HG03159 (cell line): ENCODE data around the gene PPFIA3.

Experiments
- ATAC-seq: cut with Tn5 transposase; IDR thresholded peaks from one replicate; pipeline ENCODE4 v1.9.1; 2021; ENCODE audit warnings: mild to moderate bottlenecking, moderate library complexity; ENCODE audit not compliant: unreplicated experiment

Gene PPFIA3

GRCh38 chr19:49148784-49149651 lies 29.7 kb downstream of the PPFIA3 start:
- ATAC-seq = no peak

DNA sequence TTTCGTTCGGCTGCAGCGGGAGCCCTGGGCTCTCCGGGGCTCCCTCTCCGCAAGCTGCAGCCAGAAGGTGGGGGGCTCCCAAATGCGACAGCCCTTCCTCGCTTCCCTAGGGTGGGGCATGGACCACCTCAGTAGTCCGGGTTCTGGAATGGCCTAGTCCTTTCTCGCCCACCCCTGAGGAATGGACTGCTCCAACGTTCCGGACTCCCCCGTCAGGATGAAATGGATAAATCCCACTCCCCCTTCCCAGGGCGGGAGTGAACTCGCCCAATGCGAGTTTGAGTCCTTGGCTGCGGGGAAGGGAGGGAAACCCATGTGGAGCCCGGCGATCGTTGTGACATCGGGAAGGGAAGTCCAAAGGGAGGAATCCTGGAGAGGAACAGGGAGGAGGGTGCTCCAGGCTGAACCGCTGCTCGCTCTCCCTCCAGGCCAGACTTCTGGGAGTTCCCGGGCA lies 30.3 kb downstream of the PPFIA3 start:
- ATAC-seq = no peak

DNA sequence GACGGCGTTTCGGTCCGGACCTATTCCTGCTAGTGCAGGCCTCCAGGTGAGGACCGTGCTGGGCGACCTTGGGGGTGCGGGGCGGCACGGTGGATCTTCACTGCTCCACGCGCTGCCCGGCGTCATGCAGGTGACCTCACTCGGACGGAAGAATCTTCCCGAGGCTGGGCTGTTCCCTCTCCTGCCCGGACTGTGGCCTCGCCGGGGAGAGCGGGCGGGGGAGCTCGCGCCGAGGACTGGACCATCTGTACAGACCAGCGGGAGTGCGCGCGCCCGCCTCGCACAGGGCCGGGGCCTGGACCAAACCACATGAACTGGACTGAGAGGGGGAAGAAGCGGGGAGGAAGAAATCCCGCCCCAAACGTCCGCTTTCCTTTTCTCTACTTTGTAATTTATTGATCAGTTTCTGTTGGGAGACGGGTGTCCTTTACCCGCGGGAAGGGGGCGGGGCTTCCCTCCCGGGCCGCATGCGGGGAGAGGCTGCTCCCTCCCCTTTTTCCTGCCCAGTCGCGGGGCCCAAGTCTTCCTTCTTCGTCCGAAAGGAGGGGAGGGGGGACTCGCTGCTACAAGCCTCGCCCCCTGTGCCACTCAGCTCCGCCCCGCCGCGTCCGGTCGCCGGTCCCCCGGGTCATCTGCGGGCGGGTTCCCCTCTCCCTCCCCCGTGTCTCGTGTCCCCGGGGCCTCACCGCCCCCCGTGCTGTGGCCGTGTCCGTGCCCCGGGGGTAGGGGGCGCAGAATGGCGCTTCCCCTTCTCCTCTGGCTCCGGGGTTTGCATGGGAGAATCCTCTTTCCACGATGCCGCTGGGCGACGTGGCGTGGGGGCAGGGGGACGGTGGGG lies 31.0 kb downstream of the PPFIA3 start:
- ATAC-seq = no peak

GRCh38 chr19:49150944-49151243 lies 31.6 kb downstream of the PPFIA3 start:
- ATAC-seq = no peak

GRCh38 chr19:49151267-49152118 lies 32.1 kb downstream of the PPFIA3 start:
- no peak for ATAC-seq

DNA sequence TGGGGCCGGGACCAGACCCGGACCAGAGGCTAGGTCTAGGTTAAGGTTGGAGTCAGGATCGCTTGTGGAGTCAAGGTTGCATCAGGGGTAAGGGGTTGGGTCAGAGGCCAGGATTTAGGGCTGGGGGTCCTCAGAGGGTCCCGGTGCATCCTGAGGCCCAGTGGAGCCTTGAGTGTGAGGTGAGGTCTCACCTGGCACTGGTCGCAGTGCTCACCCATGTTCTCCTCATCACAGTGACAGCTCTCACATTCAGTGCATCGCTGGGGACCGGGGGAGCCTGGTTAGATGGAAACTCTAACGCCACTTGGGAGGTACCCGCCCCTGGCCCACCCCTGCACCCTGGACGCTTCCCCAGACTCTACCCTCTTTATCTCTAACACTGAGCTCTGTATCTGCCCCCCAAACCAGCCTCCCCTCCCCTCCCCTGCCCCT lies 32.8 kb downstream of the PPFIA3 start:
- ATAC-seq = no peak

- no peak for ATAC-seq
Measured at GRCh38 chr19:49153167-49153809, 33.9 kb downstream of the PPFIA3 start.

DNA sequence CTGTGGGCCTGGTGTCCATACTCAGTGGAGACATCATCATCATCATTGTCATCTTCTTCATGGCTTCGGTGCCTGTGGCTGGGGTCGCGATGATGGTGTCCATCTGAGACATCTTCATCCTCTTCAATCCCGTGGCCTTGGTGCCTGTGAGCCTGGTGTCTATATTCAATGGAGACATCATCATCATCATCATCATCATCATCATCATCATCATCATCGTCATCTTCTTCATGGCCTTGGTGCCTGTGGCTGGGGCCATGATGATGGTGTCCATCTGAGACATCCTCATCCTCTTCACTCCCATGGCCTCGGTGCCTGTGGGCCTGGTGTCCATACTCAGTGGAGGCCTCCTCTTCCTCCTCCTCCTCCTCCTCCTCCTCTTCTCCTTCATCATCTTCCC lies 34.9 kb downstream of the PPFIA3 start:
- no peak for ATAC-seq

DNA sequence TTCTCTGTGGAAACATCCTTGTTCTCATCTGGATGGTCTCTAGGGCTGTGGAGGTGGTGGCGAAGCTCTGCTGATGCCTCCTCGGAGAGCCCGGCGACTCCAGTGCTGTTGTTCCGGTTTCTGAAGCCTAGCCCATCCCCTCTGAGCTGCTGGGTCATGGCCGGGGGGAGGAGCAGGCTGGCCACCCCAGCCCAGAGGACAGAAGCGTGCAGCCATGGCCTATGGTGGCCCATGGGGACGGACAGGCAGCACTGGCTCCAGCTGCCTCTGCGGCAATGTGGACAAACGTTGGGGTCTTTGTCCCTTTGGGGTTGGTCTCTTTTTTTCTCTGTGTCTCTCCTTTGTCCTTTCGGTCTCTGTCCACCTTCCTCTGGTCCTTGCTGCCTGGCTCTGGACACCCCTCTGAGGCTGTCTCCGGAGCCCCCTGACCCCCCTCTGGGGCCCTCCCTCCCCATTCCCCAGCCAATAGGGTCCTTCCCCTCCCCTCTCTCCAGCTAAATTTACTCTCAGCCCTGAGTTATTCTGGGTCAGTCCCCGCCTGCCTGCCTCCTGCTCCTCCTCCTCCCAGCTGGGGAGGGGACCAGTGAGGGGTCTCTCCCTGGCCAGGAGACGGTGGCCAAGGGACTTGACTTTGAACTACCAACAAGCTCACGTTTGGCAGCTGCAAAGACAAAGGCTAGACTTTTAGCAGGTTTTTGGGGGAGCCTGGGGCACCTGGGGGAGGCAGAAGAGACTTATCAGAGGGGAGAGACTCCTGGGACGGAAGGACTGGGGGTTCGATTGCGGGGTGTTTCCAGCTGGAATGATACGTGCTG lies 35.9 kb downstream of the PPFIA3 start, which contains the start of gene HRC:
TSS of gene HRC (minus strand) at position 392 of the 815 bp plus-strand sequence. CDS start at position 233, 159 bp downstream.
- ATAC-seq = no peak

DNA sequence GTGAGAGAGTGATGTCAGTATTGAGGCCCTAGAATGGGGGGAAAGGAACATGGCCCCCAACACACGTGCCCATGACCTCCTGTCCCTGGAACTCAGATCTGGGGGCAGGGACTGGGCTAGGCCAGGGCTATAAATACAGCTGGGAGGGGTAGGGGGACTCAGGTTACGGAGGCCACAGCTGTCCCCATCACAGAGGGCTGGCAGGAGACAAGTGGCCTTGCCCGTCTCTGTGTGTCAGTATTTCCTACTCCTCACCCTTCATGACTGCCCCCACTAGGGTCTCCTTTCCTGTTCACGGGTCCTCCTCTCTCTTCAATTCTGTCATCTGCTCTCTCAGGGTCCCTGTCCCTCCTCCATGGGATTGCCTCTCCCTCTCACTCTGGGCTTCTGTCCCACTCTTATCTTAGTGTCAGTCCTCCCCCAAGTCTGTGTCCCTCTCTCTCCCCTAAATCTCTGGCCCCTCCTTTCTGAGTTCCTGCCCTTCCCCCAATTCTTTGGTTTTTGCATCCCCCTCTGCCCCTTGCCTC lies 36.5 kb downstream of the PPFIA3 start:
- ATAC-seq = no peak

DNA sequence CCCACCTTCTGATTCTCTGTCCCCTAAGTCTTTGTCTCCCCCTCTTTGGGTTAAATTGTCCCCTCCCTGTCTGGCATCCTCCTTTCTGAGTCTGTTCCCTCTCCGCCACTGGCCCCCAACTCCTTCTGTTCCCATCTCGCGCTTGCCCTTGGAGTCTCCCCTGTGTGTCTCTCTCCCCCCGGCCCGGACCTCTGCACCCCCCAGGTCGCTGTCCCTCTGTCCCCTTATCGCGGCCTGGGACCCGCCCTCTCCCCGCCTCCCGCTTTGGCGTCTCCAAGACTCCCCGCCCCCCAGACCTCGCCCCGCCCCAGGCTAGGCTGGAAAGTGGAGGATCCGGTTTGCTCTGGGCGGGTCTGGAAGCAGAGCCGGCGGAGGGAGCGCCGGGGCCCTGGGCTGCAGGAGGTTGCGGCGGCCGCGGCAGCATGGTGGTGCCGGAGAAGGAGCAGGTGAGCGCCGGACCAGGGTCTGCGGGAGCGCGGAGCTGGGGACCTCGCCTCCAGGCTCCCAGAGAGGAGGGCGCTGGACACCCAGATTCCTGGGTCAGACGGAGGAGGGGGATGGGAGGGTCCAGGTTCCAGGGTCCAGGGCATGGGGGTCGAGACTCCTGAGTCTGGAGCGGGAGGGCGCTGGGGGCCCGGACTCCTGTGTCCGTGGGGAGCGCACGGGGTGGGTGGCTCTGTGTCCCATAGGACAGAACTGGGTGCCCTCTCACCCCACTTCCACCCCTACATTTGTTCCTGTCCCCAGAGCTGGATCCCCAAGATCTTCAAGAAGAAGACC lies 38.3 kb downstream of the PPFIA3 start, which contains the start of gene TRPM4:
TSS of gene TRPM4 (plus strand) at position 348 of the 780 bp plus-strand sequence. CDS start at position 423, 75 bp downstream.
- no peak for ATAC-seq

DNA sequence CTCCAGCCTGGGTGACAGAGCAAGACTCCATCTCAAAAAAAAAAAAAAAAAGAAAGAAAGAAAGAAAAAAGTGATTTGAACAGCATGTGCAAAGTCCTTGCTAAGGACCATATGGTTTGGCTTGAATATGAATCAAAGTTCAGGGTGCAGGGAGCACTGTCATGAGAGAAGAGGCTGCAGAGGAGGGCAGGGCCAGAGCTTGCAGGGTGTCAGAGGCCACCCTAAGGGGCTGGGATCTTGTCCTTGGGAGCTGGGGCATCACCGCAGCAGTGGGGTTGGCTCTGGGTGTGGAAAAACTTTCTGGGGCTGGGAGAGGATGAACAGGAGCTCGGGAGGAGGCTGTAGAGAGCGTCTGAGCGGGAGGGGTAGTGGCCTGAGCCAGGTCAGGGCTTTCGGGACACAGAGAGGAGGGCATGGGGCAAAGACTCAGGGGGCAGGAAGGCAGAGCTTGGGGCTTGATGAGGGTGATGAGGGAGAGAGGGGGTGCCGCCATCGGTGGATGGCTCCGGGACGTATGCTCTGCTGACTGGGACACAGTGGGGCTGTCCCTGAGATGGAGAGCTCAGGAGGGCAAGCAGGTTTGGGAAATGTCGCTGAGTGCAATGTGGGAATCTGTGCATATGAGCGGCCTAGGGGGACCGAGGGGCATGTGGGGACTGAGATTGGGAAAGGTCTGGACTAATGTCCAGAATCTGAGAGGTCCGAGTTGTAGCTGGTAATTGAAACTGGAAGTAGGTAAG lies 41.3 kb downstream of the PPFIA3 start:
- no peak for ATAC-seq

GRCh38 chr19:49161987-49162386 lies 42.6 kb downstream of the PPFIA3 start:
- no peak for ATAC-seq

DNA sequence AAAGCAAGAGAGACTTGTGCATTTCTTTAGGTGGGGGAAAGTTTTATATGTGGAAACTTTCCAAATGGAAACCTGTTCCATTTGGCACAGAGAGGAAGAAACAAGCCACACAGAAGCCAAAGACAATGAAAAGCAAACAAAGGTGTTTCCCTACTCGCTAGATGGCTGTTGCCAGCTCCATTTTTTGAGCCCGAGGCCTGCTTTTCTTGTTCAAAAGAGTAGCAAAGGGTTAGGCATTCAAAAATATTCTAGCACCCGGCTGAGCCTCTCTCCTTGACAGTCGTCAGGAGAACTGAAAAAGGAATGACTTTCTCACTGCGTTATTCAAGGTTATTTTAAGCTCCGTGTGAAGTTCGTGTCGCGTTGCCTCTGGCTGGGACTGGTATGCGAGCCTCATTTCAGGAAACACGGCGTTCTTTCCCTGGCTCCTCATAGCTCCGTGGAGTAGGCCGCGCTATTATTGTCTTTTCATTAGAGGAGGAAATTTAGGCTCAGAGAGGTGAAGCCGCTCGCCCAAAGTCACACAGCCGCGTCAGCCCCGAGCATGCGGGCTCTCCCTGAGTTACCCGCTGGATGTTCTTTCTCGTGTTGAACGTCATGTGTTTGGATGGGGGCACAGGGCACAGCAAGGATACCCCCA lies 45.9 kb downstream of the PPFIA3 start:
- ATAC-seq = no peak

- no peak for ATAC-seq
Measured at GRCh38 chr19:49165865-49166301, 46.5 kb downstream of the PPFIA3 start.

- ATAC-seq = no peak
Measured at GRCh38 chr19:49167857-49168409, 48.6 kb downstream of the PPFIA3 start.

- ATAC-seq = no peak
Measured at GRCh38 chr19:49168421-49168820, 49.1 kb downstream of the PPFIA3 start.
